Measurements from ENCODE around the gene RSPH9.
"Not testable (repeated sequence)": the region's sequence is repeated elsewhere in the genome, so short reads cannot be mapped to it uniquely, and the experiment has no call there.

RSPH9 gene

GRCh38 chr6:43687079-43687436 is 42.2 kb downstream of the RSPH9 start:
- DNase-seq (ENCODE audit: low read depth), result no peak

- peak; percentile 63 for DNase-seq (ENCODE audit: low read depth)
Measured at GRCh38 chr6:43687437-43688347, 42.9 kb downstream of the RSPH9 start, which contains the start of gene MRPS18A. TSS of gene MRPS18A (minus strand) at chr6:43687791. CDS start at chr6:43687779, 12 bp downstream.

GRCh38 chr6:43689421-43689820 is 44.6 kb downstream of the RSPH9 start:
- no peak for DNase-seq (ENCODE audit: low read depth)

- no peak for DNase-seq (ENCODE audit: low read depth)
Measured at GRCh38 chr6:43695215-43695966, 50.6 kb downstream of the RSPH9 start.

GRCh38 chr6:43695967-43696291 is 51.1 kb downstream of the RSPH9 start:
- no peak for DNase-seq (ENCODE audit: low read depth)

- no peak for DNase-seq (ENCODE audit: low read depth)
Measured at GRCh38 chr6:43697421-43697820, 52.6 kb downstream of the RSPH9 start.

GRCh38 chr6:43698584-43699349 is 53.9 kb downstream of the RSPH9 start:
- DNase-seq (ENCODE audit: low read depth), result no peak

- no peak for DNase-seq (ENCODE audit: low read depth)
Measured at GRCh38 chr6:43699564-43700186, 54.8 kb downstream of the RSPH9 start.

GRCh38 chr6:43700939-43701560 is 56.2 kb downstream of the RSPH9 start:
- not testable (repeated sequence) for DNase-seq (ENCODE audit: low read depth)

- no peak for DNase-seq (ENCODE audit: low read depth)
Measured at GRCh38 chr6:43702171-43702533, 57.3 kb downstream of the RSPH9 start.

GRCh38 chr6:43702534-43703440 is 58.0 kb downstream of the RSPH9 start:
- DNase-seq (ENCODE audit: low read depth), result no peak

GRCh38 chr6:43703512-43704429 is 58.9 kb downstream of the RSPH9 start:
- DNase-seq (ENCODE audit: low read depth), result no peak

GRCh38 chr6:43705996-43706395 is 61.2 kb downstream of the RSPH9 start:
- no peak for DNase-seq (ENCODE audit: low read depth)

- DNase-seq (ENCODE audit: low read depth), result no peak
Measured at GRCh38 chr6:43706788-43707187, 62.0 kb downstream of the RSPH9 start.

GRCh38 chr6:43707269-43707668 is 62.4 kb downstream of the RSPH9 start:
- no peak for DNase-seq (ENCODE audit: low read depth)

- DNase-seq (ENCODE audit: low read depth), result no peak
Measured at GRCh38 chr6:43707767-43708166, 62.9 kb downstream of the RSPH9 start.

GRCh38 chr6:43708860-43709653 is 64.2 kb downstream of the RSPH9 start:
- no peak for DNase-seq (ENCODE audit: low read depth)

GRCh38 chr6:43709654-43710303 is 64.9 kb downstream of the RSPH9 start:
- DNase-seq (ENCODE audit: low read depth), result no peak
